Fibroblast of mammary gland (primary cell): Measurements from ENCODE around the gene LRPAP1.

Source experiments
- DNase-seq: peaks from one replicate; pipeline ENCODE4 v3.0.0-alpha.2; 2010; ENCODE audit warnings: low read depth
- H3K4me3 ChIP-seq: 2 replicates; pipeline ENCODE4 v1.5.1; 2011; ENCODE audit warnings: low read depth, mild to moderate bottlenecking, low read length, moderate library complexity; ENCODE audit not compliant: control insufficient read depth
- TF ChIP-seq, protein P1 (sequence below): conservative IDR thresholded peaks from 2 replicates; pipeline ENCODE4 v1.5.1; 2011; ENCODE audit warnings: low read depth, low read length, inconsistent platforms; ENCODE audit not compliant: control insufficient read depth, insufficient read depth

LRPAP1 gene

GRCh38 chr4:3533423-3533820 lies 1.2 kb upstream of the LRPAP1 start:
- DNase-seq, result no peak
- H3K4me3 ChIP-seq, result no peak overlapping the region
- TF ChIP-seq, protein P1, sequence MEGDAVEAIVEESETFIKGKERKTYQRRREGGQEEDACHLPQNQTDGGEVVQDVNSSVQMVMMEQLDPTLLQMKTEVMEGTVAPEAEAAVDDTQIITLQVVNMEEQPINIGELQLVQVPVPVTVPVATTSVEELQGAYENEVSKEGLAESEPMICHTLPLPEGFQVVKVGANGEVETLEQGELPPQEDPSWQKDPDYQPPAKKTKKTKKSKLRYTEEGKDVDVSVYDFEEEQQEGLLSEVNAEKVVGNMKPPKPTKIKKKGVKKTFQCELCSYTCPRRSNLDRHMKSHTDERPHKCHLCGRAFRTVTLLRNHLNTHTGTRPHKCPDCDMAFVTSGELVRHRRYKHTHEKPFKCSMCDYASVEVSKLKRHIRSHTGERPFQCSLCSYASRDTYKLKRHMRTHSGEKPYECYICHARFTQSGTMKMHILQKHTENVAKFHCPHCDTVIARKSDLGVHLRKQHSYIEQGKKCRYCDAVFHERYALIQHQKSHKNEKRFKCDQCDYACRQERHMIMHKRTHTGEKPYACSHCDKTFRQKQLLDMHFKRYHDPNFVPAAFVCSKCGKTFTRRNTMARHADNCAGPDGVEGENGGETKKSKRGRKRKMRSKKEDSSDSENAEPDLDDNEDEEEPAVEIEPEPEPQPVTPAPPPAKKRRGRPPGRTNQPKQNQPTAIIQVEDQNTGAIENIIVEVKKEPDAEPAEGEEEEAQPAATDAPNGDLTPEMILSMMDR, result no peak

DNA sequence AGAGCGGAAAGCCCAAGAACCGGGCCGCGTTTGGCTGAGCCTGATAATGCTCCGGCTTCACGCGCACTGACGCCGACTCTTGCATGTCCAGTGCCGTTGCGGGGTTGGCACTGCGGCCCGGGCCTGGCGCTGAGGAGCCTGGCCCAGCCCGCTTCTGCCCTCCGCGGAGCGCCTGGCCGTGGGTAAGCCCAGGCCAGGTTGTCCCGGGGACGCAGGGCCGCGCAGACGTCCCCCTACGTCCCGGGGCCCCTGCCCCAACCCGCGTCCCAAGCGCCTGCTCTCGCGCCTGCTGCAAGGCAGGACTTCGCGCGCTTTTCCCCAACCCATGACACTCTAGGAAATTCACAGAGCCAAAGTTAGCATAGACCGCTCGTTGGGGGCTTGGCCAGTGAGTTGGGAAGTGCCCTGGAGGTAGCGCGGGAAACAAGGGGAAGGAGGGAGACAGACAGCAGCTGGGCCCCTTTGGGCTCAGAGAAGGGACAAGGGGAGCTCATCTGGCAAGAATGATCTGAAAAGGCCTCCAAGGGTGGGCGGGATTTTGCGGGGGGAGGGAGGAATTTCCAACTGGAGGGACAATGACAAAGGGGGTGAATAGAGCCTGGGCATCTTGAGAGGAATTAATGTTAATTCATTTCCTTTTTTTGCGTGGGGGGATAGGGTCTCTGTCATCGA lies 665 bp upstream of the LRPAP1 start:
- peak overlapping the region; percentile 49 for H3K4me3 ChIP-seq
- TF ChIP-seq, protein P1, result no peak
- no peak for DNase-seq

DNA sequence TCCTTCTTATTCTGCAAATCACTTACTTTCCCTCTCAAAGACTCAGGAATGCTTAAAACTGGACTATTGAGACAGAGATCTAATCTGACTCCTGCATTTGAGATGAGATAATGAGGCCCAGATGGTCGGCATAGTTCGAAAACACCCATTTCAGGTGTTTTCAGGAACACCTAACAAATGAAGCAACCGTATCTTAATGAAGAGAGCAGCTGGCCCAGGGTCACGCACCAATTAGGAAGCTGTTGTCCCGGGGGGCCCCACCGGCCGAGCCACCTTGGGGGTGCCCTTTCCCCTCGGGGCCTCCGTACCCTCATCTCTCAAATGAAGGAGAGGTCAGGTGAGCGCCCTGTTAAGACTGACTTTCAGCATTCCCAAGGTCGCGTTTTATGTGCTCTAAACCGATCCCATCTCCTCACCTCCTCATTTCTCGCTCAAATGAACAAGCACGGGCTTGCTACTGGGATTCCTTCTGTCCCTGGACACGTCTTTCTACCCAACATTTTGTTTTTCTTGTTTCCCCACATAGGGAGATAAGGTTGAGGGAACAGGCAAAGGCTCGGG lies 824 bp downstream of the LRPAP1 start:
- peak overlapping the region; percentile 79 for H3K4me3 ChIP-seq
- DNase-seq, result peak; percentile 7
- TF ChIP-seq, protein P1, result no peak

DNA sequence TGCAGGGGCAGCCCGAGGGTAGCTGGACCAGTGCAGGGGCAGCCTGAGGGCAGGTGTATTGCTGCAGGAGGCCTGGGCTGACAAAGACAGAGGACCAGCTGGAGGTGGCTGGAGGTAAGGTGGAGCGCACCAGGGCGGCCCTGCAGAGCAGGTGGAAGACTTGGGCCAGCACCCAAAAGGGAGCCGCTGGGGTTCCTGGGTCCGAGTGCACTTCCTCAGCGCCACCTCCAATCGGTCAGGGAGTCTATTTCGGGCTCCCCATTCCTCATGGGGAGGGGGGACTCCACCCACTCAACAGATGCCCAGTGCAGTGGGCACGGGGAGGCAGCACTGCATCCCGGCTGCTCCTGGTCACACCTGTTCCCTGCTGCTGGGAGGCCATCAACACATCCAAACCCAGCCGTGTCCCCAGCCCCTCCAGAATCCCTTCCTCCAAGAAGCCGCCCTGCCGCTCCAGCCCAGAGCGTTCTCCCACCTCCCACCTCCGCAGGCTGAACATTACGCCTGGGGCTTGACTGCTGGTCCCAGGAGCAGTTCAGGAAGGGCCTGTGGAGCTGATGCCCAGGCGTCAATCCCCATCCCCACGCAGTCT lies 1.5 kb downstream of the LRPAP1 start:
- no peak for DNase-seq
- H3K4me3 ChIP-seq, result peak overlapping the region; percentile 79
- TF ChIP-seq, protein P1, result no peak

DNA sequence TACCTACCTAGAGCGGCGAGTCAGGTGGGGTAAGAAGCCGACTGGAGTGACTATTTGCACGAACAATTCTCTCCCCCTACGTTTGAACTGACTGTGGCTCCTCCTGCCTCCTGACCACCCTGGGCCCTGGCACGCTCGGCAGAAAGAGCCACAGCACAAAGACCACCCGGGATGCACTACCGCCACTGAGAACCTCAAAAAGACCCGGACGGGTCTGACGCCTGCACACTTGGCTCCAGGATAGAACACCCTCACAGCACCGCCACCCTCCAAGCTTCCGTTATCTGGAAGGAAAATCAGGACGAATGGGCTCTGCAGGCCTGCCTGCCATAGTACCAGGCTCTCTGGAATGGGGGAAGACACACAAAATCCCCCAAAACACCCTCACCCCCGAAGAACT lies 2.2 kb downstream of the LRPAP1 start:
- TF ChIP-seq, protein P1, result no peak
- no peak for DNase-seq
- no peak overlapping the region for H3K4me3 ChIP-seq

DNA sequence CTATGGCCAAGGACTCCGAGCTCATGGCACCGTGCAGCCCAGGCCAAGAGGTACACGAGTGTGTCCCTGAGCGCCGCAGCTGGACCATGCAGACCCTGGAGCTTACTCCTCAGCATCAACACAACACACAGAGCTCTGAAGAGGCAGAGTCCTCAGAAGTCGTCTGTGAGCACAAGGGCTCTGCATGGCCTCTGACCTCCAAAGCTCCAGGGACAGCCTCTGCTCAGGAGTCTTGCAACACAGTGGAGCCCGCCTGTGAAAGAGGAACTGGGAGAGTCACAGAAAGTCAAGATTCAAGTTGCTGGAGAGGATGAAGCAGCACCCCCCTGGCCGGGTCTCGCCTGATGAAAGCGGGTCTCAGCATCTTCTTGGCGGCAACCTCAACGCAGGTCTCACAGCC lies 2.9 kb downstream of the LRPAP1 start:
- peak; percentile 38 for DNase-seq
- H3K4me3 ChIP-seq, result no peak overlapping the region
- TF ChIP-seq, protein P1, result no peak
